Embryonic facial prominence (tissue), 1 donor: Measurements from ENCODE around the gene SOX1.

ENCODE experiments used
- DNase-seq: peaks from one replicate; pipeline ENCODE4 v3.0.0-alpha.2; 2016; ENCODE audit errors: extremely low spot score

The SOX1 gene

DNA sequence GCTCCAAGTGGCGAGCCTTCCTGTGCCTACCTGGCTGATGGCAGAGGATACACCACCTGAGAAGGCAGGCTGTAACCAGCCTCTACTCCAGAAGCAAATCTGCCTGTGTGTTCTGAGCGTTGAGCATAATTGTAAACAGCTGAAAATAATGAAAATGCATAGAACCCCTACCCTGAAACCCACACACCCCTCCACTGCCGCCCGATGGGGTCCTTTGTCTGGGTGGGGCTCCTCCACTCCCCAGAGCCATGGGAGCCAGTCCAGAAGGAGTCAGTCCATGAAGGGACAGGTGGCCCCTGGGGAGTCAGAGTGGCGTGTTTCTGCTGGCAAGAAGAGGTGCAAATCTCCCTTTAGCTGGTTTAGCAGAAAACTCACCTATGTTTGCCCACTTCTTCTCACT, 8.0 kb upstream of the SOX1 start:
- DNase-seq: no peak

GRCh38 chr13:112059457-112060281, 7.3 kb upstream of the SOX1 start:
- DNase-seq: no peak

DNA sequence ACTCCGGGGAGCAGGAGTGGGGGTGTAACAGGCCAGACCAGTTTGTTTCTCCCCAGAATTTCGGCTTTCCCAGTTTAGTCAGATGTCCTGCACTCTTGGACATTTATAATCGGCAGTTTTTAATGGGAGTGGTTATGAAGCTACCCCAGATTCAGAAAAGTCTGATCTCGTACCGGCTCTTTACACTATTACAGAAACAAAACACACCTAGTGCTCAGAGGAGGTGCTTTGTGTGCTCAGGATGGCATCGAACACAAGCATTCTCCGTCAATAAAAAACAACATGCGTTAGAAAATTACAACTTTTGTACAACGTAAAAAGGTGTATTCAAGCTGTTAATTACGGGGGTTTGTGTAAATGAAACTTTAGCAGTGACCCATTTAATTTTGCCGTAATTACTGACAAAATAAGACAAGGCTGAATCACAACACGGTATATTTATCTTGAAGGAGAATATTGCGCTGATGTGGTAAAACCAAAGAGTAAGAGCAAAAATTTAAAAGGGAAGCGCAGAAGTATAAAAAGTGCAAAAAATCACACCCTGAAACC, 6.6 kb upstream of the SOX1 start:
- DNase-seq: no peak

DNA sequence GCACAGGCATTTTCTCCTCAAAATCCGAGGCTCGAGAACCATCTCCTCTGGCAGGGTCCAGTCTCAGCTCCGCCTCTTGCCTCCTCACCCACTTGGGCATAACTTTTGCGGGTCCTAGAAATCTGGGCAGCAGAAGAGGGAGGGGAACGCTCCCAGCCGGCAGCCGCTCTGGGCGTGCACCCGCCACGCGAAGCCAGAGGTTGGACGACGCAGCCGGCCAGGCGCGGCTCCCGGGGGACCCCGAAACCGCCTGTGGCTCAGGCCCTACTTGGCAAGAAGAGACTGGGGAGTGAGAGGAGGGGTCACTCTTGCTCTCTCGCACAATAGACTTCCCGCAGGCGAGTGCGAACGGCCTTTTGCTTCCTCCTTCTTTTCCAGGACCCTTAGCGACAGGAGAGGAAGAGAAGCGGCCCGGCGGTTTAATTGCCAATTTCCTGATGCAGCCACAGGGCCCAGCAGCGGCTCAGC, 6.0 kb upstream of the SOX1 start:
- DNase-seq: no peak

DNA sequence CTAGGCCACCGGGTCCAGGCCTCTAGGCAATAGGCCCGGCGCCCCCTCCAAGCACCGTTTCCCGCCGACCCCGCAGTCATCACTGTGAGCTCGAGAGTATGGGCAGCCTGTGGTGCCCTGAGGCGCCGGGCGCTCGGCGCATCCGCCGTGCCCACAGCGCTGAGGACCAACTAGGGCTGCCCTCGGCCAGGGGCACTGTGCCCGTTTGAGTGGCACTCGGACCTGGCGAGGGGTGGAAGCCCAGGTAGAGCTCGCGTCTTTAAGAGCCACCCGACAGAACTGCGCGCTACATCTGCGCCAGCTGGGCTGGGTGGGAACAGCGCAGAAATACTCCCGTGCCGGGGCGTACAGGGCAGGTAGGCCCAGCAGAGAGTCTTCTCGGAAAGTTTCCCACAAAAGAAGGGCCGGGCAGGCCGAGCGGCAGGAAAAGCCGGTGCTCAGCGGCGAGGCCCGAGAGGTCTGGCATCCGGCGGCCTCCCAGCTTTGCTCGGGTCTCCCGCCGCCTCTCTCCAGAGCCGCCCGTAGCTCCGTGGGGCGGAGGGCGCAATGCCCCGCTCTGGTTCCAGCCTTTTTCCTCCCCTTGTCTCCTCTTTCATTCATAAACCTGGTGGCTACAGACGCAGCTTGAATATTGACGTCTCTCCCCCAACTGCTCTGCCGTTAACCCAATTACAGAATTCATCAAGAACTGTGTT, 5.4 kb upstream of the SOX1 start:
- no peak for DNase-seq

- DNase-seq: no peak
Measured at GRCh38 chr13:112062072-112062567, 4.8 kb upstream of the SOX1 start.

GRCh38 chr13:112062571-112063570, 4.1 kb upstream of the SOX1 start:
- no peak for DNase-seq

GRCh38 chr13:112063807-112064206, 3.1 kb upstream of the SOX1 start:
- no peak for DNase-seq

DNA sequence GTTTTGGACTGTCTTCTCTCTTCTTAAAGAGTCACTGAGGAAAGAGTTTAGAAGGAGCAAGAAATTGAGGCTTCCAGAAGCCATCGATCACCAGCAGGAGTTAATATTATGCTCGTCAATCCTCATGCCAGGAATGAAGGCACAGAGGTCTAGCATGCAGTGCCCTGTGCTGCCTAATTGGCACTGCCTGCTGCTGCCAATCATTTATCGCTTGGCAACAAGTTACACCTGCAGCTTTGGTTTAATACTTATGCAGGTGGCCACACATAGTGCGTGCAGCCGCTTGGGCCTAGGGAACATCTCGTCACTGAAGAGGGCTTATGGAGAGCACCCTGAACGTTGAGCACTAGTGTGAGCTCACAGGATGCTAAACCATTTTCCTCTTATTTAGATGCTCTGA, 2.7 kb upstream of the SOX1 start:
- DNase-seq: no peak

DNA sequence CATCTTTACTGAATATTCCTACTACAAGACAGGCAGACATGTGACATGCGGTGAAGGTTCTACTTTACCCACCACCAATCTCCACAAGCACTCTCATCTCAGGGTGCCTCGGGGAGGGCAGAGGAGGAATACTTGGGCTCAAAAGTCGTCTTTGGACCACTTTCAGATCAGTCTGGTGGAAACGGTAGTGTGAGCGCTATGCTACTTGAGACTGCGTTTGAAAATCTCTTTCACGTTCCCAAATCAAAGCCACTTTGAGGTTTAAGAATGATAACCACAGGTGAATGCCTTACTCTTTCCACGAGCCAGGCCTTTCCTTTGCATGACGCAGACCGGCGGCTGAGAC, 1.5 kb upstream of the SOX1 start:
- DNase-seq: no peak

- no peak for DNase-seq
Measured at GRCh38 chr13:112065867-112066623, 904 bp upstream of the SOX1 start.

DNA sequence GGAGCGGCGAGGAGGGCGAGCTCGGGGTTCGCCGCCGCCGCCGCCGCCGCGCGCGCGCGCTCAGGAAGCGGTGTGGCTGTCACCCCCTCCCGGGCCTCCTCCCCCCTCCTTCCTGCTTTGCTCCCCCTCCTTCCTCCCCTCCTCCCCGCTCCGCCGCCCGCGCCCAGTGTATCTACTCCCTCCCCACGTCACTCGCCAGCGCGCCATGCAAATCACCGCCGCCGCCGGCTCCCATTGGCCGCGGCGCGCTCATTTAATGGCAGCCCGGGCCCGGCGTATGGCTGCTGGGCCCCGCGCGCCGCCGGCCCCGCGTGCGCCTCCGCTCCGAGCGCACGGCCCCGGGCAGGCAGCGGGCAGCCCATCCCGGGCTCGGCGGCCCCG, 335 bp upstream of the SOX1 start:
- no peak for DNase-seq

- DNase-seq: no peak
Measured at GRCh38 chr13:112067871-112068539, 1.1 kb downstream of the SOX1 start.

DNA sequence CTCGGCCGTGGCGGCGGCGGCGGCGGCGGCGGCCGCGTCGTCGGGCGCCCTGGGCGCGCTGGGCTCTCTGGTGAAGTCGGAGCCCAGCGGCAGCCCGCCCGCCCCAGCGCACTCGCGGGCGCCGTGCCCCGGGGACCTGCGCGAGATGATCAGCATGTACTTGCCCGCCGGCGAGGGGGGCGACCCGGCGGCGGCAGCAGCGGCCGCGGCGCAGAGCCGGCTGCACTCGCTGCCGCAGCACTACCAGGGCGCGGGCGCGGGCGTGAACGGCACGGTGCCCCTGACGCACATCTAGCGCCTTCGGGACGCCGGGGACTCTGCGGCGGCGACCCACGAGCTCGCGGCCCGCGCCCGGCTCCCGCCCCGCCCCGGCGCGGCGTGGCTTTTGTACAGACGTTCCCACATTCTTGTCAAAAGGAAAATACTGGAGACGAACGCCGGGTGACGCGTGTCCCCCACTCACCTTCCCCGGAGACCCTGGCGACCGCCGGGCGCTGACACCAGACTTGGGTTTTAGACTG, 1.7 kb downstream of the SOX1 start:
- no peak for DNase-seq

DNA sequence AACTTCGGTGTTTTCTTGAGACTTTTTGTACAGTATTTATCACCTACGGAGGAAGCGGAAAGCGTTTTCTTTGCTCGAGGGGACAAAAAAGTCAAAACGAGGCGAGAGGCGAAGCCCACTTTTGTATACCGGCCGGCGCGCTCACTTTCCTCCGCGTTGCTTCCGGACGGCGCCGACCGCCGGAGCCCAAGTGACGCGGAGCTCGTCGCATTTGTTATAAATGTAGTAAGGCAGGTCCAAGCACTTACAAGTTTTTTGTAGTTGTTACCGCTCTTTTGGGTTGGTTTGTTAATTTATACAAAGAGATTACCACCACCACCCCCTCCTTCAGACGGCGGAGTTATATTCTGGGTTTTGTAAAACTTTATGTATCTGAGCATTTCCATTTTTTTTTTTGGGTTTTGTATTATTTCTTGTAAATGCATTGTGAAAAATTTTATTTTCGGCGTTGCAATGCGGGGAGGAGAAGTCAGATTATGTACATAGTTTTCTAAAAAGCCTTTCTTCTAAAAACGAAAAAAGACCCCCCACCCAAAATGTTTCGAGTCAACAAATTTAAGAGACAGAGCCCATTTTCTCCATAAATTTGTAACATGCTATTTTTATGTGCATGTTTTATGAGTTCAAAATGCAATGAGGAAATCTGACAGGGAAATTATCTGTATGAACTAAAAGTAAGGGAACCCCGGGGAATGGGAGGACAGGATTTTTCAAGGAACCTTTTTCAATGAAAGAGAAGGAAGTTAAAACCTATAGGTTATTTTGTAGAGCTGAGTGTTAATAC, 2.3 kb downstream of the SOX1 start:
- no peak for DNase-seq

GRCh38 chr13:112069845-112070251, 2.9 kb downstream of the SOX1 start:
- DNase-seq: no peak

- DNase-seq: no peak
Measured at GRCh38 chr13:112071102-112071722, 4.3 kb downstream of the SOX1 start.

GRCh38 chr13:112071723-112072533, 5.0 kb downstream of the SOX1 start:
- DNase-seq: no peak
